HG03575 (cell line): ENCODE measurements around the gene SIRPA.

Experiments
- ATAC-seq: cut with Tn5 transposase; IDR thresholded peaks from one replicate; pipeline ENCODE4 v1.9.1; 2021; ENCODE audit not compliant: unreplicated experiment, insufficient number of reproducible peaks, low FRiP score; ENCODE audit errors: extremely low read depth

SIRPA gene

GRCh38 chr20:1942061-1942460 lies 46.9 kb downstream of the SIRPA start:
- no peak for ATAC-seq

GRCh38 chr20:1942486-1943274 lies 47.5 kb downstream of the SIRPA start:
- no peak for ATAC-seq

DNA sequence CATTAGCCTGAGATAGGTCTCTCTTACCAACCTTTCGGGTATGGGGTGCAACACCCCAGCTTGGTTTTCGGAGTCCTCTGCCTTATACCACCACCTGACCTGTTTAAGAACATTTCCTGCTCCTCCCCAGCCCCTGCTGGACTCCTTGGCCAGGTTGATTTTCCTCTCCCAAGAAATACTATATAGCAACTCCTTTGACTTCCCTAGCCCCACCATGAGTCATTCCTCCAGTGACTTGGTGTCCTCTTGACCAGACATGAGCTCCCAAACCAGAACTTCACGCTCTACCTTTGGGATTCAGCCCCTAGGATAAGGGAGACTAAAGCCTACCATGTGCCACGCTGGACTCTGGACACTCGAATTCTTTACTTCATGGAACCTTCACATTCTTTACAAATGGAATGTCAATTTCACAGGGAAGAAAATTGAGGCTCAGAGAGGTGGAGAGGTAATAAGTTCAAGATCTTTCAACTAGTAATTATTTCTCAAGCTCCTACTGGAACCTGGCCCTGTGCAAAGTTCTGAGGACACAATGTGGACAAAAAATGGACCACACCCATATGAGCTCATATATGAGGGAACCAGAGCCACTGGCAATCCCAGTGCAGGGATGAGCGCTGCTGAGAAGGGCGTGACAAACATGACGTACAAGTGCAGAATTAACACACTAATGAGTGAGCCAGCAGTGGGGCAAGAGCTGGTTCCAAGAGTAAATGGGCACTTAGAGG lies 48.2 kb downstream of the SIRPA start:
- ATAC-seq = no peak

- no peak for ATAC-seq
Measured at GRCh38 chr20:1944345-1945091, 49.3 kb downstream of the SIRPA start.

- no peak for ATAC-seq
Measured at GRCh38 chr20:1945134-1945618, 50.0 kb downstream of the SIRPA start.

DNA sequence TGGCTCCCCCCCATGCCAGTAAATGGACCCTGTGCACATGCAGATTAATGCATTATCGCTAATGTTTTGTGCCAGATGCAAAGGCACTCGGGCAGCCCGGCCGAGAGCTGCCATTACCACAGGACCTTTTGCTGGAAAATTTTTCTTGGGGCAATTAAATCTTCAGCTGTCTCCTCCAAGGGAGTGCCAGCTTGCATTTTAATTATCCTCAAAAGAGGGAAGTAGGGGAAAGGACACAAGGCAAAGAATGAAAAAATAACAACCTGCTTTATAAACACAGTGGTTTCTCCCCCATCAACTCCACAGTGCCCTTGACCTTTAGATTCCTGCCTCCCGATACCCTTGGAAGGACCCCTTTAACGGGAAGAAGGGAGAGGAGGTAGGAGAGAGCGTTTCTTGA lies 50.5 kb downstream of the SIRPA start:
- no peak for ATAC-seq

DNA sequence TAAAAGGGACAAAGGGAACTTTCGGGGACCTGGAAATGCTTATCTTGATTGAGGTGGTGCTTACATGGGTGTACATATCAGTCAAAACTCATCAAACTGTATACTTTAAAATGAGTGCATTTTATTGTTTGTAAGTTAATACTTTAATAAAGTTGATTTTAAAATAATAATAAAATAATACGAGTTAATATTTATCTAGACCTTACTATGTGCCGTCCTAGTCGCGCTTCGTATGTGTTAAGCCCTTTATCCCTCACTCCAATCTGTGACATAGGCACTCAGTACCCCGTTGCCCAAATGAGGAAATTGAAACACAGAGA lies 51.2 kb downstream of the SIRPA start:
- ATAC-seq = no peak

- ATAC-seq = no peak
Measured at GRCh38 chr20:1946762-1947534, 51.7 kb downstream of the SIRPA start.

- ATAC-seq = no peak
Measured at GRCh38 chr20:1947535-1947846, 52.3 kb downstream of the SIRPA start.

DNA sequence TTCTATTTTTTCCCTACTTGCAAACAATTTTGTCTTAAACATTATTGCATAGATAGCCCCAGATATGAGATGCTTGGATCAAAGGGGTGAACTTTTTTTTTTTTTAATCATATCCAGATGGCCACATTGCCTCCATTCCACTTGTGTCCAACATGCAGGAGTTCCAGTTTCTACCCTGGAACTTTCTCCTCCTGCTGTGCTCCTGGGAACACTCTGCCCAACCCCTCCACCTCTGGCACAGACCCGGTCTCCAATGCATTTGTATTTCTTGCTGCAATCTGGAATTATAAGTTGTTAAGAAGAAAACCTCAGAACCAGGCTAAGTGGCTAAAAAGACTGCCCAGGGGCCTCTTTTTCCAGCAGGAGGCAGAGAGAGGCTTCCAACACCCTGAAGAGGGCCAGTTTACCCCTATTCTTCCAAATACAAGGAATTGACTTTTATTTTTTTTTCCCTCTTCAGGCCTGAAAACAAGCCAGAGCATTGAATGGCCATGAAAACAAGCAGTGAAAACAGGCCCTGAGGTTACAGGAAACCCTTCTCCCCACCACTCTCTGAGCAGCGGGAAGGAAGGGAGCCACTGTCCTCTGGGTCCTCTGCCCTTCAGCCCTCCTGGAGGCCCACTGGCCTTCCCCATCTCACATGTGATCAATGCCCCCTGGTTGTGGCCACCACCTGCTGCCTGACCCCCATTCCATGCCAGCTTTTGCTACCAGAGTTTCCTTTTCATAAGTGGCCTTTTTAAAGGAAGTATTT lies 54.3 kb downstream of the SIRPA start:
- no peak for ATAC-seq

GRCh38 chr20:1950836-1951235 lies 55.6 kb downstream of the SIRPA start:
- no peak for ATAC-seq

GRCh38 chr20:1951436-1952115 lies 56.4 kb downstream of the SIRPA start:
- no peak for ATAC-seq

DNA sequence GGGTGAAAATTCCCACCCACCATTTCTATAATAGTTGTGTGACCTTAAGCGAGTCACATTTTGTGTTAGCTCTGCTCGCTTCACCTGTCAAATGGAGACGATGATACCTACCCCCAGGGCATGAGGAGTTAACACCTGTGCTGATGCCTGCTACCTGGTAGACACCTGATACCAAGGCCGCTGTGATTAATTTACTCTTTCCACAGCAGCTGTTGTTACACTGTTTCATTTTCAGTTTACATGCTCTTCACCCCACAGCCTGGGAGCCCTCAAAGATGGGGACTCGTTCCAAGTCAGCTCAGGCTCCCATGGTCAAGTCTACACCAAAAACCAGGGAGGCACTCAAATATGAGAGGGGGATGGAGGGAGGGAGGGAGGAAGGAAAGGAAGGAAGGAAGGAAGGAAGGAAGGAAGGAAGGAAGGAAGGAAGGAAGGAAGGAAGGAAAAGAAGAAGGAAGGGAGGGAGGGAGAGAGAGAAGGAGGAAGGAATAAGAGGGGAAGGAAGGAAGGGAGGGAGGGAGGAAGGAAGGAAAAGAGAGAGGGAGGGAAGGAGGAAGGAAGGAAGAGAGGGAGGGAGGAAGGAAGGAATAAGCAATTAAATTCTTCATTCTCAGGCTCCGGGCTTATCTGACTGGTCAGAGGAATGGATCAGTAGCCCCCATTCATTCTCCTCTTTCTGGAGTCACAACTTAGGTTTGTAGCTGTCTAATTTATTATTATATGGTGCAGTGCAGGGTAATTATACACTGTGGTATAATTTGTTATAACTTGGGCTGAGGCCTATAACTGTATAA lies 57.7 kb downstream of the SIRPA start:
- ATAC-seq = no peak

- no peak for ATAC-seq
Measured at GRCh38 chr20:1953621-1954020, 58.4 kb downstream of the SIRPA start.

GRCh38 chr20:1955217-1955616 lies 60.0 kb downstream of the SIRPA start:
- ATAC-seq = no peak

GRCh38 chr20:1958426-1958825 lies 63.2 kb downstream of the SIRPA start:
- ATAC-seq = no peak

DNA sequence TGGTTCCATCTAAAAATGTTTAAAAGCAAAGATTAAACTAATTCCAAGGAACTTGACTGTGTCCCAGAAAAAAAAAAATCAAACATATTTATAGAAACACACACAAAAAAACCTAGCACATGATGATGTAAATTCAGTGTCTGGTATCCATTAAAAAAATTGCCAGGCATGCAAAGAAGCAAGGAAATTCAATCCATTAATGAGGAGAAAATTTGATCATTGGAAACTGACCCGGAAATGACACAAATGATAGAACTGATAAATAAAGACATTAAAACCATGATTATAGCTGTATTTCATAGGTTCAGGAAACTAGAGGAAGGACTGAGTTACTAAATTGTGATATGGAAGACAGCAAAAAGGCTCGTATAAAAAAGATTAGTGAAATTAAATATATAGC lies 63.9 kb downstream of the SIRPA start:
- no peak for ATAC-seq
